ENCODE results near the gene NAB2.
"Not testable (repeated sequence)": the region's sequence is repeated elsewhere in the genome, so short reads cannot be mapped to it uniquely, and the experiment has no call there.

The NAB2 gene

GRCh38 chr12:57069523-57069922, 19.4 kb upstream of the NAB2 start:
- DNase-seq, result peak; percentile 37

GRCh38 chr12:57072661-57073060, 16.3 kb upstream of the NAB2 start:
- DNase-seq, result no peak

GRCh38 chr12:57073566-57074450, 15.1 kb upstream of the NAB2 start:
- not testable (repeated sequence) for DNase-seq

- peak; percentile 86 for DNase-seq
Observed at GRCh38 chr12:57078519-57079404, 10.2 kb upstream of the NAB2 start, which contains the start of gene NEMP1. Gene NEMP1, minus strand, starts transcription at chr12:57078791. Its CDS starts 46 bp downstream, at chr12:57078745.

GRCh38 chr12:57079821-57080220, 9.1 kb upstream of the NAB2 start:
- no peak for DNase-seq

GRCh38 chr12:57080855-57081254, 8.1 kb upstream of the NAB2 start:
- no peak for DNase-seq

- no peak for DNase-seq
Observed at GRCh38 chr12:57085999-57086492, 2.9 kb upstream of the NAB2 start.

GRCh38 chr12:57086493-57087009, 2.4 kb upstream of the NAB2 start:
- peak; percentile 28 for DNase-seq

GRCh38 chr12:57087010-57087690, 1.8 kb upstream of the NAB2 start:
- peak; percentile 94 for DNase-seq

GRCh38 chr12:57087691-57088353, 1.1 kb upstream of the NAB2 start:
- DNase-seq, result peak; percentile 68

- DNase-seq, result peak; percentile 24
Observed at GRCh38 chr12:57089271-57090245, 644 bp downstream of the NAB2 start.

GRCh38 chr12:57090490-57090889, 1.6 kb downstream of the NAB2 start:
- DNase-seq, result no peak

- DNase-seq, result no peak
Observed at GRCh38 chr12:57090924-57091637, 2.2 kb downstream of the NAB2 start.

- no peak for DNase-seq
Observed at GRCh38 chr12:57091638-57092528, 3.0 kb downstream of the NAB2 start.

GRCh38 chr12:57092529-57092862, 3.6 kb downstream of the NAB2 start:
- no peak for DNase-seq

GRCh38 chr12:57092876-57093414, 4.0 kb downstream of the NAB2 start:
- DNase-seq, result no peak

- peak; percentile 41 for DNase-seq
Observed at GRCh38 chr12:57093415-57094207, 4.7 kb downstream of the NAB2 start.
